Epithelial cell of esophagus (primary cell): ENCODE data around the gene BDKRB1.

Source experiments
- DNase-seq: peaks from one replicate; pipeline ENCODE4 v3.0.0; 2010; ENCODE audit warnings: low read depth
- H3K4me3 ChIP-seq: 2 replicates; pipeline ENCODE4 v1.5.1; 2011; ENCODE audit warnings: mild to moderate bottlenecking, low read length, control low read depth
- TF ChIP-seq, protein P1 (sequence below): IDR thresholded peaks from 2 replicates; pipeline ENCODE4 v1.5.1; 2011; ENCODE audit warnings: low read depth, mild to moderate bottlenecking, low read length, control low read depth, inconsistent platforms; ENCODE audit not compliant: insufficient read depth; ENCODE audit errors: missing control alignments

The BDKRB1 gene

DNA sequence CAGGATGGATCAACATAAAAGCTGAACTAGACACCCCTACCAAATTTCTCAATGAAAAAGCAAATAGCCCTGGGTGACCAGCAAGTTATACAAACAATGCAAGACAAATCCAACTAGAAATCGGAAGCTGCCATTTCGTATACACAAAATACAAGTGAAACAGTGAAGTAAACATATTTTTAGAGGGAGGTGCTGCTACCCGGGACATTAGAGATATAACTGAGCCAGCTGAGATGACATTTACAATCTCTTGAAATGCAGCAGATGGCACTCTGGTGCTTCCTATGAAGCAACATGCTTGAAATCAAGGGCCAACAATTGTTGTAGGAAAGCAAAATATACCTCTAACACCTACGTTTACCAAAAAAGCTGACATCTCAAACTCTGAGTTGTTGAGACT lies 25.5 kb downstream of the BDKRB1 start:
- TF ChIP-seq, protein P1, sequence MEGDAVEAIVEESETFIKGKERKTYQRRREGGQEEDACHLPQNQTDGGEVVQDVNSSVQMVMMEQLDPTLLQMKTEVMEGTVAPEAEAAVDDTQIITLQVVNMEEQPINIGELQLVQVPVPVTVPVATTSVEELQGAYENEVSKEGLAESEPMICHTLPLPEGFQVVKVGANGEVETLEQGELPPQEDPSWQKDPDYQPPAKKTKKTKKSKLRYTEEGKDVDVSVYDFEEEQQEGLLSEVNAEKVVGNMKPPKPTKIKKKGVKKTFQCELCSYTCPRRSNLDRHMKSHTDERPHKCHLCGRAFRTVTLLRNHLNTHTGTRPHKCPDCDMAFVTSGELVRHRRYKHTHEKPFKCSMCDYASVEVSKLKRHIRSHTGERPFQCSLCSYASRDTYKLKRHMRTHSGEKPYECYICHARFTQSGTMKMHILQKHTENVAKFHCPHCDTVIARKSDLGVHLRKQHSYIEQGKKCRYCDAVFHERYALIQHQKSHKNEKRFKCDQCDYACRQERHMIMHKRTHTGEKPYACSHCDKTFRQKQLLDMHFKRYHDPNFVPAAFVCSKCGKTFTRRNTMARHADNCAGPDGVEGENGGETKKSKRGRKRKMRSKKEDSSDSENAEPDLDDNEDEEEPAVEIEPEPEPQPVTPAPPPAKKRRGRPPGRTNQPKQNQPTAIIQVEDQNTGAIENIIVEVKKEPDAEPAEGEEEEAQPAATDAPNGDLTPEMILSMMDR, result peak; percentile 7
- no peak for DNase-seq
- no peak overlapping the region for H3K4me3 ChIP-seq

DNA sequence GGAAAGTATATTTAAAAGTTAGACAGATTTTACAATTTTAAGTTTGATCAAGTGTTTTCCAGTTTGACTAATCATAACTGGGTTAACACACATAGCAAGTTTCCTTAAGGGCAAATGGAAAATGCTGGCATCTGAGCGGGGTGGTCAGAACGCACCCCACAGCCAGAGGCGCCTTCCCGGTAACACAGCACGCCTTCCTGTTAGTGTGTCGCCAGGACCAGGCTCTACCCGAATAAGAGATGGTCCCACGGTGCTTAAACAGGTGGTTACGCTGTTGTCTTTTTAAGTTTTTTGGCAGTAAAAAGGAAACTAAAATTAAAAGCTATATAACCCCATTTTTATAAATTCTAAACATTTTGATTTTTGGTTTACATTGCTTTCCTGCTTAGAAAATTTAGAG lies 28.0 kb downstream of the BDKRB1 start:
- TF ChIP-seq, protein P1, result no peak

DNA sequence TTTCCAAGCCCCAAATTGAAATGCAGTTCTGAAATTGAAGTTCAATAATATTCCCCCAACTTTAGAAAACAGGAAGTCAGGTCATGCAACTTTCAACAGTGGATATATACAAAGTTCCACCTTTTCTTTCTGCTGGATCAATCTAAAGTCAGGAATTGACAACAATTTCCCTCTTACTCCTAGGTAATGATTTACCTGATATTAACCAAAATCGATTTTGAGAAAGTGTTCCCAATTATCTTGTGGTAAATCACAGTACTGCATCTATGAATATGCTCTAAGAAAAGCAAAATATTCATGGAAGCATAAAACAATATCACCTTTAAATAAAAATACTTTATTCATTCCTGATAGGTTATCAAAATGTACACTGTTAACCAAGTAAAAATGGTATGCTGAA lies 28.4 kb downstream of the BDKRB1 start:
- DNase-seq, result no peak

More for the DNA sequence above, 28.0 kb downstream of the BDKRB1 start:
- no peak for DNase-seq
- no peak overlapping the region for H3K4me3 ChIP-seq

DNA sequence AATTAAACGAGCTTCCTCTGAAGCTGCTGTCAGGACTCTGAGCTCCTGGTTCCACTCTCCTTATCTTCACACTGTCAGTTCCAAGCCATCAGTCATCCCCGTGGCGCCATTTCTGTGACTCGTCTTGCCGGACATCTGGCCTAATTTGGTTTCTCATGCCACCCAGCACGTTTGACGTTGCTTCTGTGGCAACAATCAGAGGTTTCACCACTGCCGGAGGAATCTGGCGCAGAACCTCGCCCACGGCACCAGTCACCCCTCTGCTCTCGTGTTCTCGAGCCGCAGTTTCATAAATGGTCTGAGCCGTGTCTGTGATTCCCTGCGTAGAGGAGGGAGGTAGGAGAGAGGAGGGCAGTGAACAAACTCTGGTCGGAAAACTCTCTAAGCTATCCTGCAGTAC lies 29.7 kb downstream of the BDKRB1 start:
- TF ChIP-seq, protein P1, result no peak
- H3K4me3 ChIP-seq, result no peak overlapping the region
- DNase-seq, result no peak

More for the DNA sequence above, 28.4 kb downstream of the BDKRB1 start:
- H3K4me3 ChIP-seq, result no peak overlapping the region
- TF ChIP-seq, protein P1, result no peak

DNA sequence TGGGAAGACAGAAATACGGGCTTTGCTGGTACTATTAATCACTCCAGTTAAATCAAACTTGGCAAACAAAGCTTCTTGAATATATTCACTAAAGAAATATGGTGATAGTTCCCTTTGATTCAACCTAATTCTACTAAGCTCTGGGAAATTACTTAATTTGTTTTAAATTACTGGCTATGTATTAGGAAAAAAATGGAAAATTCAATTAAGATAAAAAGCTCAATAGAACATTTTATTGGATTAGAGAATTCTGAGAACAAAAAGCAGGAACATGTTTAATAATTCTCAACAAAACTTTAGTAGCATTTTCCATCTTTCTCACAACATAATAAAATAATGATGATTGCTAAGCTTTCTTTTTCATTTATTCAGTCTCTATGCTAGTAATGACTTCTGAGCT lies 30.2 kb downstream of the BDKRB1 start:
- TF ChIP-seq, protein P1, result no peak
- no peak overlapping the region for H3K4me3 ChIP-seq
- DNase-seq, result no peak

DNA sequence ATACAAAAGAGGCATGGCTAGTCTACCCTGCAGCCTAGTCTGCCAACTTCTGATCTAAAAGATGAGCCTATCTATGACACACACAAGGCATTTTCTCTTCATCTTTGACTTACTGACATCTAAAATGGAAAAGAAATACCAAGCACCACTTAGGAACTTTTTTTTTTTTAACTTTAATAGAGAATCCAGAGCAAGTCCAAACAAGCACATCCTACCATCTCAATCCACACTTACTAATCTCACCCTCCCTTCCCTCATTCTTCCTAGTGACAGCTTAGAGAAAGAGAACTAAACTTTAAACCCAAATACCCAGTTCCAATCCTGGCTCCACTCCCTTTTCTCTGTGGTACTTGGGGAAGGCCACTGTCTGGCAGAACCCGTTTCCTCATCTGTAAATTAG lies 31.8 kb downstream of the BDKRB1 start:
- no peak overlapping the region for H3K4me3 ChIP-seq
- peak; percentile 64 for DNase-seq
- TF ChIP-seq, protein P1, result no peak

DNA sequence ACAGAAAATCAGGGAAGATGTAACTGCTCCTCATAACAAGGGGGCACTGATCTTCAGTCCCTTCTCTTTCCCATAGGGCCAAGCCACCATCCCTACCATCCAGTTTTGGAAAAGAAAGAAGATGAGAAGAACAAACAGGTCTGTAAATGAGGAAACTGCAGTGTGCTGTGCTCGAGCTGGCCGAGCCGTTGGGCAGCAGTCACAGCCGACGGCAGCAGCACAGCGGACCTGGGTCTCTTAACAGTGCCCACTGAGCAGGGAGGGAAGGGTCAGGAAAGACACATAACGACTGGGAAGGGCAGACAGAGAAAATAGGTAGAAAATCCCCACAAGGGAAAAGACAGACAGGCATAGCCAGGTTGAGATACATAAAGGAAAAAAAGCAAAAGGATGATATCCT lies 38.2 kb downstream of the BDKRB1 start:
- no peak for DNase-seq
- TF ChIP-seq, protein P1, result no peak
- no peak overlapping the region for H3K4me3 ChIP-seq
